ENCODE data around the gene OR10G2. TPM values are rescaled to one million over a fixed set of nuclear protein-coding genes. Genes with fewer than 3 reads are reported as not detected.
A peak's percentile ranks its signal among the peaks of the same experiment; 100 is the strongest.

Gene OR10G2
- total RNA-seq, 3 donors from 2014 or later (not counting 1 experiment from before 2014, with no cell fraction given): not detected

DNA sequence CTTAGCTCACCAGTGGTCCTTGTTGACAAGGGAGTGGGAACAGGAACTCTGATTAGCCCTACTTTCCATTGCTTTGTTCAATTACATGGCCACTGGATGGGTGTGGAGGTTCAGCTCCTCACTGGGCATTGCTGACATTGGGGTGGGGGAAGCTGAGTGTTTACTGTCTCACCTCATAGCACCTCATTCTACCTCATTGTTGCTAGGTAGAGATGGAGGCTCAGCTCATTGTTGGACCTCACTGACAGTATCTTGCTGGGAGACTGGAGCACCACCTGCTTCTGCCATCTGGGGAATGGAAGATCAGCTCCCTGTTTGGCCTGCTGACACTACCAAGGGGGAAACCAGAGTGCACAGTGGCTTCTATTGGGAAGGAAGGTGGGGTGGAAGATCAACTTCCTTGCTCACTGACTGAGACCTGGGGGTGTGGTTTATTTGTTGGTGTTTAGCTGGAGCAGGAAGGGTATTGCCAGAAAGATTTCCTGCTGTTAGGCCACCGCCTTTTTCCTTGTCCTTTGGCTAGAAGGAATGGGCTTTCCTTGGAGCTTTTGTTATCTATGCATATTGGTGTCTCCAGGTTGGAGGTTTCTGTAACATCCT lies 17.6 kb upstream of the OR10G2 start:
- Mint-ChIP-seq H3K4me3 (no peak overlapping the region), H3K9me3 (no peaks in the 10 kb centered on the region)

DNA sequence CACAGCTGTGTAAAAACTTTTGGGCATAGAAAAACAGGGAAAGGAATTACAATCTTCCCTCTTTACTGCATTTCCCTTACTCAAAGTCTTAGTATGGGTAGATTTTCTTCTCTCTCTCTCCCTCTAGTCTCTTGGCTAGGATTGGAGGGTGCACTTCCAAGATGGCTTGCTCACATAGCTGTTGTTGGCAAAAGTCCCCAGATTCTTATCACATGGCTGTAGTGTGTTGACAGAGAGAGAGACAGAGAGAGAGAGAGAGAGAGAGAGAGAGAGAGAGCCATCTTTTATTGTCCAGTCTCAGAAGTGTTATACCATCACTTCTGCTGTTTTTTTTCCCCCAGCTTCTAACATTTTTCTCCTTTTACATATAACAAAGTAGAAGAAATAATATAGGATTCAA lies 12.6 kb upstream of the OR10G2 start:
- intact Hi-C loops (cut with micrococcal nuclease): no loop called here
- H3K27me3 ChIP-seq (ENCODE audit: control insufficient read depth, insufficient read depth, low read length): peaks cover 2% of the 10 kb centered on the region
- no peaks in the 10 kb centered on the region for H3K4me1 ChIP-seq (ENCODE audit: control insufficient read depth, insufficient read depth, low read length)
- no peaks in the 10 kb centered on the region for H3K36me3 Mint-ChIP-seq
- H3K27me3 Mint-ChIP-seq (ENCODE audit: low read depth in 2 of 2): peaks cover 7 to 25% of the 10 kb centered on the region in 2 donors
- ATAC-seq (no peak), DNase-seq (no peak)
- H3K36me3 ChIP-seq (ENCODE audit: control insufficient read depth, insufficient read depth, low read length): no peaks in the 10 kb centered on the region
- TF ChIP-seq, protein P1, sequence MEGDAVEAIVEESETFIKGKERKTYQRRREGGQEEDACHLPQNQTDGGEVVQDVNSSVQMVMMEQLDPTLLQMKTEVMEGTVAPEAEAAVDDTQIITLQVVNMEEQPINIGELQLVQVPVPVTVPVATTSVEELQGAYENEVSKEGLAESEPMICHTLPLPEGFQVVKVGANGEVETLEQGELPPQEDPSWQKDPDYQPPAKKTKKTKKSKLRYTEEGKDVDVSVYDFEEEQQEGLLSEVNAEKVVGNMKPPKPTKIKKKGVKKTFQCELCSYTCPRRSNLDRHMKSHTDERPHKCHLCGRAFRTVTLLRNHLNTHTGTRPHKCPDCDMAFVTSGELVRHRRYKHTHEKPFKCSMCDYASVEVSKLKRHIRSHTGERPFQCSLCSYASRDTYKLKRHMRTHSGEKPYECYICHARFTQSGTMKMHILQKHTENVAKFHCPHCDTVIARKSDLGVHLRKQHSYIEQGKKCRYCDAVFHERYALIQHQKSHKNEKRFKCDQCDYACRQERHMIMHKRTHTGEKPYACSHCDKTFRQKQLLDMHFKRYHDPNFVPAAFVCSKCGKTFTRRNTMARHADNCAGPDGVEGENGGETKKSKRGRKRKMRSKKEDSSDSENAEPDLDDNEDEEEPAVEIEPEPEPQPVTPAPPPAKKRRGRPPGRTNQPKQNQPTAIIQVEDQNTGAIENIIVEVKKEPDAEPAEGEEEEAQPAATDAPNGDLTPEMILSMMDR (IDR thresholded peaks at IDR 0.05): no peak
- H3K4me3 ChIP-seq (ENCODE audit: low read length): no peak overlapping the region
- no peak overlapping the region for H3K27ac ChIP-seq (ENCODE audit: low read length)
- no peaks in the 10 kb centered on the region for H3K9me3 ChIP-seq (ENCODE audit: control insufficient read depth, insufficient read depth, low read length)
- H3K9me3 Mint-ChIP-seq: no peaks in the 10 kb centered on the region
- H3K4me3 Mint-ChIP-seq: no peak overlapping the region
- no peak overlapping the region for H3K27ac Mint-ChIP-seq
- H3K4me1 Mint-ChIP-seq: no peaks in the 10 kb centered on the region

More for the DNA sequence above, 17.6 kb upstream of the OR10G2 start:
- 50% methylated on average over 1 of the region's 1 CpG for WGBS (ENCODE audit: insufficient coverage)
- Mint-ChIP-seq H3K27ac (no peak overlapping the region), H3K36me3 (no peaks in the 10 kb centered on the region), H3K4me1 (no peaks in the 10 kb centered on the region), H3K27me3 (ENCODE audit: low read depth in 2 of 2) (peaks cover 7 to 19% of the 10 kb centered on the region in 2 donors)
- intact Hi-C loops (cut with micrococcal nuclease): no loop called here
- Histone ChIP-seq H3K9me3 (ENCODE audit: control insufficient read depth, insufficient read depth, low read length) (no peaks in the 10 kb centered on the region), H3K27me3 (ENCODE audit: control insufficient read depth, insufficient read depth, low read length) (no peaks in the 10 kb centered on the region), H3K27ac (ENCODE audit: low read length) (no peak overlapping the region), H3K36me3 (ENCODE audit: control insufficient read depth, insufficient read depth, low read length) (no peaks in the 10 kb centered on the region), H3K4me1 (ENCODE audit: control insufficient read depth, insufficient read depth, low read length) (no peaks in the 10 kb centered on the region), H3K4me3 (ENCODE audit: low read length) (no peak overlapping the region)
- TF ChIP-seq, protein P1 (IDR thresholded peaks at IDR 0.05): no peak
- DNase-seq: no peak
- ATAC-seq: no peak

DNA sequence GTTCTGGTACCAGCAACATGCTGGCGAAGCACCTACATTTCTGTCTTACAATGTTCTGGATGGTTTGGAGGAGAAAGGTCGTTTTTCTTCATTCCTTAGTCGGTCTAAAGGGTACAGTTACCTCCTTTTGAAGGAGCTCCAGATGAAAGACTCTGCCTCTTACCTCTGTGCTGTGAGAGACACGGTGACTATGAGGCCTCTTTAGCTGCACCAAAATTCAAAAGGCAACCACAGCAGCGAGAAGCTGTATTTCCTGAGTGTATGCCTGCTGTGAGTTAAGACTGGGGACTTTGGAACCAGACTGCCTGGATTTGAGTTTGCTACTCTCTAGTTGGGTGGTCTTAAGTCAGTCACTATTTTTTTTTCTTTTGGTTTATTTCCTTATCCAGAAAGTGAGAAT lies 8.7 kb upstream of the OR10G2 start:
- Mint-ChIP-seq H3K9me3 (no peaks in the 10 kb centered on the region), H3K36me3 (no peaks in the 10 kb centered on the region), H3K27me3 (ENCODE audit: low read depth in 2 of 2) (peaks cover 0 to 18% of the 10 kb centered on the region in 2 donors), H3K27ac (no peak overlapping the region), H3K4me1 (no peaks in the 10 kb centered on the region), H3K4me3 (no peak overlapping the region)
- H3K27me3 ChIP-seq (ENCODE audit: control insufficient read depth, insufficient read depth, low read length): peaks cover 2% of the 10 kb centered on the region
- no peaks in the 10 kb centered on the region for H3K36me3 ChIP-seq (ENCODE audit: control insufficient read depth, insufficient read depth, low read length)
- H3K4me3 ChIP-seq (ENCODE audit: low read length): peak overlapping the region; percentile 22
- peak in 1 of 2 donors; percentile 6 for DNase-seq
- H3K27ac ChIP-seq (ENCODE audit: low read length): no peak overlapping the region
- intact Hi-C loops (cut with micrococcal nuclease): no loop called here
- H3K9me3 ChIP-seq (ENCODE audit: control insufficient read depth, insufficient read depth, low read length): no peaks in the 10 kb centered on the region
- no peak for ATAC-seq
- H3K4me1 ChIP-seq (ENCODE audit: control insufficient read depth, insufficient read depth, low read length): no peaks in the 10 kb centered on the region
- TF ChIP-seq, protein P1 (IDR thresholded peaks at IDR 0.05): no peak
- WGBS (ENCODE audit: insufficient coverage): 72% methylated on average over 5 of the region's 5 CpGs

DNA sequence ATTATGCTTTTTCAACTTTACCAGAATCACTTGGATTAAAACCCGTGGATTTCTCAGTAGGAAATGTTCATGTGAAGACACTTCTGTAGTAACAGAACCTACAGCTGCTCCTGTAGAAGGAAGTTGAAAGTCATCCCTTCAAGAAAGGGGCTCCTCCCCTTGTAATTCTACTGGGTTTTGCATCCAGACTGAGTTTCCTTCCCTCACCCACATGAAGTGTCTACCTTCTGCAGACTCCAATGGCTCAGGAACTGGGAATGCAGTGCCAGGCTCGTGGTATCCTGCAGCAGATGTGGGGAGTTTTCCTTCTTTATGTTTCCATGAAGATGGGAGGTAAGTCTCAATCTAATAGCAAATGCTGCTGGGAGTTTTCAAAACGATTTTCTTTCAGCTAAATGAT lies 7.9 kb upstream of the OR10G2 start:
- H3K27ac ChIP-seq (ENCODE audit: low read length): no peak overlapping the region
- Mint-ChIP-seq H3K27ac (no peak overlapping the region), H3K4me3 (no peak overlapping the region), H3K4me1 (no peaks in the 10 kb centered on the region), H3K9me3 (no peaks in the 10 kb centered on the region), H3K27me3 (ENCODE audit: low read depth in 2 of 2) (peaks cover 0 to 18% of the 10 kb centered on the region in 2 donors), H3K36me3 (no peaks in the 10 kb centered on the region)
- intact Hi-C loops (cut with micrococcal nuclease): no loop called here
- TF ChIP-seq, protein P1 (IDR thresholded peaks at IDR 0.05): no peak
- WGBS (ENCODE audit: insufficient coverage): 58% methylated on average over 3 of the region's 3 CpGs
- H3K4me1 ChIP-seq (ENCODE audit: control insufficient read depth, insufficient read depth, low read length): no peaks in the 10 kb centered on the region
- H3K27me3 ChIP-seq (ENCODE audit: control insufficient read depth, insufficient read depth, low read length): peaks cover 2% of the 10 kb centered on the region
- ATAC-seq (no peak), DNase-seq (no peak)
- H3K36me3 ChIP-seq (ENCODE audit: control insufficient read depth, insufficient read depth, low read length): no peaks in the 10 kb centered on the region
- H3K9me3 ChIP-seq (ENCODE audit: control insufficient read depth, insufficient read depth, low read length): no peaks in the 10 kb centered on the region
- peak overlapping the region; percentile 22 for H3K4me3 ChIP-seq (ENCODE audit: low read length)
